ENCODE results near the gene SIVA1.
"Not testable (repeated sequence)": the region's sequence is repeated elsewhere in the genome, so short reads cannot be mapped to it uniquely, and the experiment has no call there.

The SIVA1 gene

DNA sequence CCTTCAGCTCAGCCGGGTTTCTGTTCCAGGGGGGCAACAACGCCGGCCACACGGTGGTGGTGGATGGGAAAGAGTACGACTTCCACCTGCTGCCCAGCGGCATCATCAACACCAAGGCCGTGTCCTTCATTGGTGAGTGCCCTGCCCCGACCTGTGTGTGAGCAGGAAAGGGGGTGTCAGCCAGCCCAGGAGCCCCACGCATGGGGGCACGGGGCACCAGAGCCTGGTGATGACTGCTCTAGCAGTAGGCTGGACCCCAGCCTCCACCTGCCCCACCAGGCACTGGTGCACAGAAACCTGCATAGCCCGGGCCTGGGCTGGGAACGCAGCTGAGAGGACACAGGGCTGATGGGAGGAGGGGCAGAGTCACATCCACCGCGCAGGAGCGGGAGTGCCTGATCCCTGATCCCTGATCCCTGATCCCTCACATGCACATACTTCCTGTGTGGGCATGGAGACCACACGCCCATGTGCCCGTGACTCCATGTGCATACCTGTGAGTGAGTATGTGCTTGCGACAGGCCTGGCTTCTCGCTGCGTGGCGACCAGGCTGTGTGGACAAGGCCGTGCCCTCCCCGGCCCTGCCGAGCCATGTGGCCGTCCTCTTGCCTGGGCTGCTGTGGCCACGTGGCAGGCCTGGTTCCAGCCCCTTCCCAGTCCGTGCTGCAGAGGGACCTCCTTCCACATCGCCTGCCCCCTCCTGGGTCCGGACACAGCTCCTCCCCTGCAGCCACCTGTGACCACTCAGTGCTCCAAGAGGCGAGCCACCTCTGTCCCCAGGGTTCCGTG, 17.8 kb upstream of the SIVA1 start:
- DNase-seq = no peak

DNA sequence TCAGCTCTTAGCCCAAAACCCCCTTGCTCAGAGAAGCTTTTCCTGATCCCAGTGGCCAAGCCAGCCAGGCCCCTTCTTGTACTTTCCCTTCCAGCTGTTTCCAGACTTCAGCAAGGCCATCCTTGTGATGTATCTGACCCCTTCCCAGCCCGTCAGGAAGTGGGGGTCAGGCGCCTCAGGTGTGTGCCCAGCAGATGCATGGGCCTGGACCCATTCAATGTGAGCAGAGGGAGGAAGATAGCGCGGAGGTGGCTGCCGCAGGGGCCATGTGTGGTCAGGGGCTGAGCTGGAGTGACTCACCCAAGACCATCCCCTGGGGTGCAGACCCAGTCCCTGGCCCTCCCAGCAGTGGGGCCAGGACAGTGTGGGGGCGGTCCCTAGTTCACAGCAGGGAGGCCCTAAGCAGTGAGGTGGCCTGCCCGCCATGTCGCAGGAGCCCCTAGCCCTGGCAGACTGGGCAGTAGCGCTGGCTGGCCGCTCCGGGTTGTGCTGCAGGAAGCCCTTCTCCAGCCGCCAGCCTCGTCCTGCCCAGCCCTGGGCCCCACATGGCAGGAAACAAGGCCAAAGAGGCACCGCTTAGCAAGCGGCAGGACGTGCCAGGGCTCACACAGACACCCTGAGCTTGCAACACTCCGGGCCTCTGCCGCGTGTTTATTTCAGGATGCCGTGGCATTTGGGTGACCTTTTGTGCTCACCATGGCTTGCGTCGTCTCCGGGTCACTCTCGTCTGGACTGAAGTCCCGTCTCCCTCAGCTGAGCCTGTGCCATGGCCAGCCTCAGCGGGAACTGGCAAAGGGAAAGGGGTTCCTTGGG, 16.9 kb upstream of the SIVA1 start:
- DNase-seq = no peak

DNA sequence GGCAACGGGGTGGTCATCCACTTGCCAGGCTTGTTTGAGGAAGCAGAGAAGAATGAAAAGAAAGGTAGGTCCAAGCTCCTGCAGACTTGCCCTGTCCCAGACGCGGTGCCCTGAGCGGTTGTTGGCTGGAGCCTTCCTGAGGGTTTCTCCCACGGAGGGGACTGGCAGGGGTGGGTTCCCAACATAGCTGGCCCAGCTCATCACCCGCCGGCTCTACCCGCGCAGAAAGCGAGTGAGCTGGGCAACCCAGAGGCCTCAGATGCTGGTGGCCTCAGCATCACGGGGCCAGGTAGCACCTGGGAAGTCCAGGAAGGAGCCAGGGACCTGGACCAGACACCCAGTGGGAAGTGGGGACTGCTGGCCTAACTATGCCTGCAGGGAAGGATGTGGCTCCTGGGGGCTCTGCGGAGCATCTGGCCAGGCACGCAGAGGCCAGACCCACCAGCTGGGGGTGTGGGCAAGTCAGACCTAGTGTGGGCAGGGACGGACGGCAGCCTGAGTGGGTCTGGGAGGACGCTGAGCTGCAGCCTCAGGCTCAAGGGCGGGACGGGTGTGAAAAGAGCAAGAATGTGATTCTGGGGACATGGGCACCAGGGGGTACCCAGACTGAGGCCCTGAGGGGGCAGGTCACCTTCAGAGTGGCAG, 14.4 kb upstream of the SIVA1 start:
- no peak for DNase-seq

DNA sequence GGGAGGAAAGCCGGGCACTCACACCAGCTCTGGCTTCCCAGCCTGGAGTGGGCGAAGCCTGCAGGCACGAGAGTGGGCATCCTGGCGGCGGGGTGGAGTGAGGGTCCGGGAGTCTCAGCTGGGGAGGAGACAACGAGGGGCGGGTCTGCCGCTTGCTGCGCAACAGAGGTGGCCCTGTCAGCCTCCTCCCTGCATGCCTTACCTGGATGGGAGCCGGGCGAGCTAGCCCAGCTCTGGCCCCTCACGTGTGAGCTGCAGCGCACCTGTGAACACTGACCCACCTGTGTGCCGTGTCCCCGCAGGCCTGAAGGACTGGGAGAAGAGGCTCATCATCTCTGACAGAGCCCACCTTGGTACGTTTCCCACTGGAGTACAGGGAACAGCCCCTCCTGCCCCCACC, 13.9 kb upstream of the SIVA1 start:
- no peak for DNase-seq

DNA sequence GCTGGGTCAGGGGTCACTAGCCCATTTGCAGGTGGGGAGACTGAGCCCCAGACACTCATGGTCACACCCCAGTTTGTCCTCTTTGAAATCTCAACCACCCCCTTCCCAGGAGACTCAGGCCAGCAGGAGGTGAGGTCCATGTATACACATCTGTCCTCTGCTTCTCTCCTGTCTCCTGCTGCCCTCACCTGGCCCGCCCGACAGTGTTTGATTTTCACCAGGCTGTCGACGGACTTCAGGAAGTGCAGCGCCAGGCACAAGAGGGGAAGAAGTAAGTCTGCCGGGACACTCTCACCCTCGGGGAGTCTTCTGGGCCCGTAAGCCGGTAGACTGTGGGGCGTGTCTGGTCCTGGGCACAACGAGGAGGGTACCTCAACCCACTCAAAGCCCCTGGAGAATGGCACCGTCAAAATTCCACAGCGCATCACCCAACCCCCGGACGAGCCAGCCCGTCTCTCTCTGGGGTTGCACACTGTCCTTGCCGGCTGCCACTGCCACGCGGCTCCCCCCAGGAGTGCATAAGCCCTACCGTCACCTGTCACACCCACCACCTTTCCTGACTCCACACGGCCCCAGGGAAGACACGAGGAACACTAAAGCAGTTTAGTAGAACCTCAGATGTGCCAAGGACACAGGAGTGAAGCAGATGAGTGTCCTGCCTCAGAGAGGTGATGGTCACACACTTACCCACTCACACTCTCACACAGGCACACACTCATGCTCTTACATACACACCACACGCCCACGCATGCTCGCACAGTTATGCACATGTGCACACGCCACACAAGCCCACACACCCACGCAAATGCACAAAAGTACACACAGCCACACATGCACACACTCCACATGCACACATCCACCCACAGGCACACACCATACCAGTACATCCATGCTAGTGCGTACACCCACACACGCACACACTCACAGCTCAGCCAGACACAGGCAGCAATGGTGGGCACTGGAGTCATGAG, 13.1 kb upstream of the SIVA1 start:
- DNase-seq = no peak

DNA sequence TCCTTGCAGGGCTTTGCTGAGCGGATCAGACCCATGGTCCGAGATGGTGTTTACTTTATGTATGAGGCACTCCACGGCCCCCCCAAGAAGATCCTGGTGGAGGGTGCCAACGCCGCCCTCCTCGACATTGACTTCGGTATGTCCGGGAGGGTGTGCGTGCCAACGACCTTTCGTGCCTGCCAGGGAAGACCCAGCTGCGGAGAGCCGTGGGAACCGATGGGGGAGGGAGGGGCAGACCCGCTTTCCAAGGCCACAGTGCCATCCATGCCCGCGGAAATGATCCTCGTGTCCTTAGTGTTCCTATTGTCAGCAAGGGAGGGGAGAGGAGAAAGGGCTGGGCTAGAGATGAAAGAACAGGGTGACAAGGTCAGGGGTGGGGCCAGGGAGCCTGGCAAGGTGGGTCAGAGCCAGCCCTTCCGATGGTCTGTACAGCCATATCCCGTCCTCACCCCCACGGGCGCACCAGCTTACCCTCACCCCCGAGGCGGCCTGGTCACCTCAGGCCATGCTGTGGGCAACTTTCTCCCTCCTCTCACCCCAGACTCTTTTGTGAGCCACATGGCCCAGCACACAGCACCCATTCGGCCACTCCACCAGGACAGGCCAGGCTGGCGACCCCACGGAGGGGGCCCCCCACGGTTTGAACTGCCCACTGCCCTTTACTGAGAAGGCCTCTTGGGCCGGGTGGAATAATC, 11.7 kb upstream of the SIVA1 start:
- no peak for DNase-seq

DNA sequence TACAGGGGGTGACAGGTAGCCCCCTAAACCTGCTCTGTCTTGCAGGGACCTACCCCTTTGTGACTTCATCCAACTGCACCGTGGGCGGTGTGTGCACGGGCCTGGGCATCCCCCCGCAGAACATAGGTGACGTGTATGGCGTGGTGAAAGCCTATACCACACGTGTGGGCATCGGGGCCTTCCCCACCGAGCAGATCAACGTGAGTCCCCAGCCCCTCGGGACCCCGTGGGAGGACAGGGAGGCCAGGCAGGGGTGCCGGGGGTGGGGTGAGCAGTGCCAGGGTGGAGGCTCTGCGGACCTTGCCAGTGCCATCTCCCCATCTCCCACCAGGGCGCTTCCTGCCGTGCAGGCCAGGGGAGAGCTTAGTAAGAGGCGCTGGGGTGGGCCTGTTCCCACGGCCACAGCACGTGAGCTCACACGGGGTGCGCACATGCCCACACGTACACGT, 11.1 kb upstream of the SIVA1 start:
- no peak for DNase-seq

DNA sequence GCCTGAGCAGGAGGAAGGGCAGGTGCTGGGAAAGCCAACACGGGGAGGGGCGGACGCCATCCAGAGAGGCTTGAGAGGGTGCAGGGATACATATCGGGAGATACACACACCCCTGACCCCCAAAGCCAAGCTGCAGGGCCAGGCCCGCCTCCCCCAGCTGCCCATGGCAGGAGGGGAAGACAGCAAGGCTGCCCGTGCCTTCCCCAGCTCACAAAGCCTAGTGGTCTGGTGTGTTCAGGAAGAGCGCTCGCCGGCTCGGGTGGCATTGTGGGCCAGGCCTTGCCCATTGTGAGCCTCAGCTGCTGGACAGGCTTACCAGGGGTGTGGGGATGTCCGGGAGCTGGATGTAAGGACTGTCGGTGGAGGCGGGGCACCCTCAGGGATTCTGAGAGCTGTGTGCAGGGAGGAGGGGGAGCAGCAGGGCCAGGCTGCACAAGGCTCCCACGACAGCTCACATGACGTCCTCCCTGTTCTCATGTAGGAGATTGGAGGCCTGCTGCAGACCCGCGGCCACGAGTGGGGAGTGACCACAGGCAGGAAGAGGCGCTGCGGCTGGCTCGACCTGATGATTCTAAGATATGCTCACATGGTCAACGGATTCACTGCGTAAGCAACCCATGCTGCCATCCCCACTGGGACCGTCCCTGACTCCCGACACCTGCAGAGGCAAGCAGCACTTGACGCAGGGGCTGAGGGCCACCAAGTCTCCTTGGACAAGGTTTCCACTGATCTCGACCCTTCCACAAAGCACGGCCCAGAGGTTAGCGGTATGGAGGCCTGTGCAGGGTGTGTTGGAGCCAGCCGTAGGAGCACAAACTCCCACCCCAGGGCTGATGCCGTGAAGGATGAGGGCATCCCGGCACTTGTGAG, 10.1 kb upstream of the SIVA1 start:
- no peak for DNase-seq

DNA sequence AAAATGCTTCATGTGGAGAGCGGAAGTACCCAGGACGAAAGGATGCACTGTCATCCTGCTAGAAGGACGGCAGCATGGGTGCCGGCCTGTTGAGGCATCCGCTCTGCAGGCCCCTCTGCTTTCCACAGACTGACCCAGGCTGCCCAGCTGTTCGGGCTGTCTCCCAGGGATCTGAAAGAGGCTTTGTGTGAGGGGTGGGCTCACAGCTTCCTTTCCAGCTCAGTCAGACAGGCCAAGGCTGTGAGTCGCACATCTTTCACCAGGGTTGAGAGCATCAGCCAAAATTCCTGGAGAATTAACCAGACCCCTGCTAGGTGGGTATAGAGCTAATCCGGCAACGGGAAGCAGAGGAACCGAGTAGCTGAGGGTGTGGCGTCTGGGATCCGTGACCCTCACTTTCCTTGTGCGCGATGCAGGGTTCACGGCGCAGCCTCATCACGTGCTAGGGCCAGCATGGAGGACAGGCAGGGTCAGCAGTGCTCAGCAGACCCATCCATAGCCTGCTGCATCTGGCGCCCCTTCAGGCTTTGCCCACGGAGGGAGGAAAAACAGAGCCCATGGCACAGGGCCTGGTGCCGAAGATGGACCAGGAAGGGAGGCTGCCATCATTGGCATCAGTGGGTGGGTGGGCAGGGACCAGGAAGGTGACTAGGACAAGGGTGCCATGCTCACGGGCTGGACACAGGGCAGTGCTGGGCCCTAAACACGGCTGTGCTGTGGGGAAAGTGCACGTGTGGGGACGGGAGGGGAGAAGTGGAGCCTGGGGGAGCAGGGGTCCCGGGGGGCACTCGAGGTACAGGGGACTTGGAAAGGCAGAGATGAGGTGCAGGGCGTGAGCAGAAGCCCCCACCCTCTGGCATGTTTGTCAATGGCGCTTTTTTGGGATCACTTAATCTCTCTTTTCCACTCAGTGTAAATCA, 9.2 kb upstream of the SIVA1 start:
- no peak for DNase-seq

DNA sequence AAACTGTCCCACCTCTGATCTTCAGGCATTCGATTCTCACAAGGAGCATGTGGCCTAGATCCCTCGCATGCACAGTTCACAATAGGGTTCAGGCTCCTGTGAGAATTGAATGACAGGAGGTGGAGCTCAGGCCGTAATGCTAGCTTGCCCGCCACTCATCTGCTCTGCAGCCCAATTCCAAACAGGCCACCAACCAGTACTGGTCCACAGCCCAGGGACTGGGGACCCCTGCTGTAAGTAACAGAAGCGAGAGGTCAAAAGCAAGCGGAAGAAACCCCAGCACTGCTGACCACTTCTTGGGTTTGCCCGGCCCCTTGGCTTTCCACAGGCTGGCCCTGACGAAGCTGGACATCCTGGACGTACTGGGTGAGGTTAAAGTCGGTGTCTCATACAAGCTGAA, 8.5 kb upstream of the SIVA1 start:
- DNase-seq = no peak

DNA sequence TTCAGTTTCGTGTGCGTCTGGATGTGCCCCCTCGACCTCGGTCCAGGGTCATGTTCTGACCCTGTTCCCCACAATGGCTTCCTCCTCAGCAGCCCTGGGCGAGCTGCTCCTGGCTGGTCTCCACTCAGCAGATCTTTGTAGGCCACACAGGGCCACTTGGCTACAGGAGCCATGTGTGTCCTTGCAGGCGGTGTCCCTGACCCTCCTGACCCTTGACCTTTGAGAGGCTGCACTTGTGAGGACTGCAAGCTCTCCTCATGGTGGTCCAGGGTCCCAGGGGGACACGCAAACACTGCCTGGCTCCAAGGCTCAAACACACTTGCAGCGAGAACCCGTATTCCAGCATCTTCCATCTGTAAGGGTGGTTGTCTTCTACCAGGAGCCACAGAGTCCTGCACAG, 7.5 kb upstream of the SIVA1 start:
- no peak for DNase-seq

DNA sequence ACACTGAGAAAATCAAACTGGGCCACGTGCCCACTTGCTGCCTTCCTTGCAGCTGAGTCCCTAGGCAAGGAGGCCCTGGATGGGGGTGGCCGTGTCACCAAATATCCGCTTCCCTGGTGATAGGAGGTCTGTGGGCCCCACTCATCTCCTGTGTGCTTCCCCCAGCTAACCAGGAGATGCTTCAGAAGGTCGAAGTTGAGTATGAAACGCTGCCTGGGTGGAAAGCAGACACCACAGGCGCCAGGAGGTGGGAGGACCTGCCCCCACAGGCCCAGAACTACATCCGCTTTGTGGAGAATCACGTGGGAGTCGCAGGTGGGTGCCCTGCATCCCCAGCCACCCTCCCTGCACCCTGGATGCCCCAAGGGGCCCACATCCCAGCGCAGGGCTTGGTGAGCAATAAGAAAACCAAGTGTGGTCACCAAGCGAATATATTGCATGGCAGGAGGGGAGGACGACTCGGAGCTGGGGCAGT, 6.8 kb upstream of the SIVA1 start:
- DNase-seq = no peak

DNA sequence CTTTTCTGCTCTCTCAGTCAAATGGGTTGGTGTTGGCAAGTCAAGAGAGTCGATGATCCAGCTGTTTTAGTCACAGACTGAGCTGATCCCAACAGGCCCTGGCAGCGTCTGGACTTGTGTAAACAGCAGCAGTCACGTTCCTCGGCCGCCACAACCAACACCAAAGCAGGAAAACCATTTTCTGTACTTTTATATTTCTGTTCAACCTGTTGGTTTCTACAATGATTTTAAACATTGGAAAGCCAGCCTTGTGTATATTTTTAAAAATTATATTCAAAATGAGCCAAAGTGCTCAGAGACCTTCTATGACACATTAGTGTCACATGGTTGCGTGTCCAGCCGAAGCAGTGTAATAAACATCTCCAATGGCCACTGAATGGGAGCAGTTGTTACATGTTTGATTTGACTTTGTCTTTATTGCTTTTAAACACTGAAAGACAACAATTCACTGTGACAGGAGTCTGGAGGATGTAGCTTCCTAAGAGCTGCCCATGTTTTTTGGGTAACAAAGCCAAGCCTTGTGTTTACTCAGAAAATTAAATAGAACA, 5.9 kb upstream of the SIVA1 start:
- no peak for DNase-seq

DNA sequence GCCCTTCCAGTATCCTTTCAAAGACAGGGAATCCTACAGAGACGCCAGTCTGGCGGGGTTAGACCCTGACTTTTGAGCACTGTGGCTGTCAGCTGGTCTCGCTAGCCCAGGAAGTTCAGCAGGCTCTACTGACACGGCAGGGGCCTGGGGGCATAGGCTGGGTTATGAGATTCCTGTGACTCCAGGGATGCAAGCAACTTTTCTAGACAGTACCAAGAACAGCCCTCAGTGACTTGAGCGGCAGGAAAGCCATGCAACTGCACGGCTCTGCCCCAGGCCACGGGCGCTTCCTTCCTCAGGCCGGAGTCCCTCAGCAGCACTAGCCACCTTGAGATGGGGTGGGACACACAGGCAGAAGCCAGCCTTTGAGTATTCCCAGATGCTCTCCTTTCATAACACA, 5.1 kb upstream of the SIVA1 start:
- no peak for DNase-seq

DNA sequence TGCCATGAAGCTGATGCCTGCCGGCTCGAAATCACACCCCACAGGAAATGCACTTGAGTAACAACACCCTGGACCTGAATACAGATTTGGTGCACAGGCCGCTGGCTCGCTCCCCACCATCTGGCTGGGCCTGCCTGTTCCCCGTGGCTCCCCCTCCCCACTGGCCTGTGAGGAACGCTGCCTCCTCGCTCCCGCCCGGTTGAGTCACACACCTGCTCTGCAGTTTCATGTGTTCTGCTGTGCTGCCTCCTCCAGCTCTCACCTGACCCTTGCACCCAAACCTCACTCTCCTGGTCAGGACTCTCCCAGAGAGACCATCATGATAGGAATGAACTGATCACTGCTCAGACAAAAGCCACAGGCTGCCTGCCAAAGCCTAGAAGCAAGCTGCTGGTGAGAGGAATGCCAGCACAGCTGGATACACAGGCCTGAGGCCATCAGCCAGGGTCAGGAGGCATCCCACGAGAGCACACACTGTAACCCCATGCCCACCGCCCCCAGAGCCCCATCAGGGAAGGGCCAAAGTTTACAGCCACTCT, 3.8 kb upstream of the SIVA1 start:
- DNase-seq = no peak

DNA sequence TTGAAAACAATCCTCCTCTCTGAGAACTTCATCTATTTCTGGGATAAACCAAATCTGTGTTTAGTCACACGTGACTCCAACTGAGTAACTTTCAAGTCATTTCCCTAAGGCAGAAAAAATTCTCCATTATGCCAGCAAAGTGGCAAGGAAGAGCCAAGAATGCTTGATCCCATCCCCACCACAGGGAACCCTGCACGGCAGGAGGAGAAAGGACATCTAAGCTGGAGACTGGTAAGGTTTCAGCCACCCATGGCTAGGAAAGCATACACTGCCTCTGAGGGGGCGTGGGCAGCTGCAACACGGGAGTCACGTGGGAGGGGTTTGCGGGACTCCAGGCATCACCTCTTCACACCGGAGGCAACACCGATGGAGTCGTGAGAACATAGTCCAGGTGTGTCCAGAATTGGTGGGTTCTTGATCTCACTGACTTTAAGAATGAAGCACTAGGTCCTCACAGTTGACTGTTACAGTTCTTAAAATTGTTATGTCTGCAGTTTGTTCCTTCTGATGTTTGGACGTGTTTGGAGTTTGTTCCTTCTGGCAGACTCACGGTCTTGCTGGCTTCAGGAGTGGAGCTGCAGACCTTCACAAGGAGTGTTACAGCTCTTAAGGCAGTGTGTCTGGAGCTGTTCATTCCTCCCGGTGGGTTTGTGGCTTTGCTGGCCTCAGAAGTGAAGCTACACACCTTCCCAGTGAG, 2.7 kb upstream of the SIVA1 start:
- no peak for DNase-seq

DNA sequence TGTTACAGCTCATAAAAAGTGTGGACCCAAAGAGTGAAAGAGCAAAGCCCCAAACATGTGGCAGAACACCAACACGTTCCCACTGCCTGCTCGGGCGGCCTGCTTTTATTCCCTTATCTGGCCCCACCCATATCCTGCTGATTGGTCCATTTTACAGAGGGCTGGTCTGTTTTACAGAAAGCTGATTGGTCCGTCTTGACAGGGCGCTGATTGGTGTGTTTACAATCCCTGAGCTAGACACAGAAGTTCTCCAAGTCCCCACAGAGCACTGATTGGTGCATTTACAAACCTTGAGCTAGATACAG, 2.2 kb upstream of the SIVA1 start:
- not testable (repeated sequence) for DNase-seq
